ENCODE data around the gene SUSD2. TPM values are rescaled to one million over a fixed set of nuclear protein-coding genes. Genes with fewer than 3 reads are reported as not detected.
"Not testable (repeated sequence)": the region's sequence is repeated elsewhere in the genome, so short reads cannot be mapped to it uniquely, and the experiment has no call there.

SUSD2 gene, protein sequence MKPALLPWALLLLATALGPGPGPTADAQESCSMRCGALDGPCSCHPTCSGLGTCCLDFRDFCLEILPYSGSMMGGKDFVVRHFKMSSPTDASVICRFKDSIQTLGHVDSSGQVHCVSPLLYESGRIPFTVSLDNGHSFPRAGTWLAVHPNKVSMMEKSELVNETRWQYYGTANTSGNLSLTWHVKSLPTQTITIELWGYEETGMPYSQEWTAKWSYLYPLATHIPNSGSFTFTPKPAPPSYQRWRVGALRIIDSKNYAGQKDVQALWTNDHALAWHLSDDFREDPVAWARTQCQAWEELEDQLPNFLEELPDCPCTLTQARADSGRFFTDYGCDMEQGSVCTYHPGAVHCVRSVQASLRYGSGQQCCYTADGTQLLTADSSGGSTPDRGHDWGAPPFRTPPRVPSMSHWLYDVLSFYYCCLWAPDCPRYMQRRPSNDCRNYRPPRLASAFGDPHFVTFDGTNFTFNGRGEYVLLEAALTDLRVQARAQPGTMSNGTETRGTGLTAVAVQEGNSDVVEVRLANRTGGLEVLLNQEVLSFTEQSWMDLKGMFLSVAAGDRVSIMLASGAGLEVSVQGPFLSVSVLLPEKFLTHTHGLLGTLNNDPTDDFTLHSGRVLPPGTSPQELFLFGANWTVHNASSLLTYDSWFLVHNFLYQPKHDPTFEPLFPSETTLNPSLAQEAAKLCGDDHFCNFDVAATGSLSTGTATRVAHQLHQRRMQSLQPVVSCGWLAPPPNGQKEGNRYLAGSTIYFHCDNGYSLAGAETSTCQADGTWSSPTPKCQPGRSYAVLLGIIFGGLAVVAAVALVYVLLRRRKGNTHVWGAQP
- total RNA-seq, result 1 to 10 TPM; 1.0 to 1.1 TPM

DNA sequence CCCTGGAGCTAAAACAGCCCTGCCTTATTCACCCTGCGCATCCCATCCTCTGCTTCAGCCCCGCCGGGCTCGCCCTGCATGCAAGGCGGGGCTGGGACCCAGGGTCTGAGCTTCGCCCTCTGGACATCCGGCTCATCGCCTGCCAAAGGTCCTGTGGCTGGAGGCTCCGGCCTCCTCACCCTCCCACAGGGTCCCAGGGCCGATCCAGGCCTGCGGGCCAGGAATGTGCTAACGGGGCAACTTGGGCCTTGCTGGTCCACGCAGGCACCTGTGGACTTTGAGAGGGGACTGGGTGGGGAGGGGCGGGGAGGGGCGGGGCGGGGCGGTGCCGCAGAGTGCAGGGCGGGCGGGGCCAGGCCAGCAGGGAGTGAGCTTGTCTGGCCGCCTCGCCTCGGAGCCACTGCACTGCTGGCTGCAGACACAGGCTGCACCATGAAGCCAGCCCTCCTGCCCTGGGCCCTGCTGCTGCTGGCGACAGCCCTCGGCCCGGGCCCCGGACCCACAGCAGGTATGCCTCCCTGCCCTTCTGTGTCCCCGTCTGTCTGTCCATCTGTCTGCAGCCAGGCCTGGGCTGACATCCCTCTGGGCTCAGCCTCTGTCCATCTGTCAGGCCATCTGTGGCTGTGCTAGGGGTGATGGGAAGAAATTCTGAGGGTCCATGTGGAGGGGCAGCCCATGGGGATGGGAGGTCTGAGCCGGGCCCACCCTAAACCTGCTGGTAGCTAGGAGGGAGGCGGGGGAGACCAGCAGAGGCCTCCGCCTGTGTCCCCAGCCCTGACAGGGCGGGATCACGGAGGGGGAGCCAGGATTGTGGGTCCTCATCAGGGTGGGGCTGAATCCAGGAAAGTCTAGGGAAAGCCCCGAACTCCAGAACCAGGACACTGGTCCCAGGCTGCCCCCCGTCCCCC is at the start of gene SUSD2:
SUSD2 (plus strand) TSS at position 400 of the 908 bp plus-strand sequence; CDS start at position 433, 33 bp downstream.
- CTCF ChIA-PET, result no interaction called here

DNA sequence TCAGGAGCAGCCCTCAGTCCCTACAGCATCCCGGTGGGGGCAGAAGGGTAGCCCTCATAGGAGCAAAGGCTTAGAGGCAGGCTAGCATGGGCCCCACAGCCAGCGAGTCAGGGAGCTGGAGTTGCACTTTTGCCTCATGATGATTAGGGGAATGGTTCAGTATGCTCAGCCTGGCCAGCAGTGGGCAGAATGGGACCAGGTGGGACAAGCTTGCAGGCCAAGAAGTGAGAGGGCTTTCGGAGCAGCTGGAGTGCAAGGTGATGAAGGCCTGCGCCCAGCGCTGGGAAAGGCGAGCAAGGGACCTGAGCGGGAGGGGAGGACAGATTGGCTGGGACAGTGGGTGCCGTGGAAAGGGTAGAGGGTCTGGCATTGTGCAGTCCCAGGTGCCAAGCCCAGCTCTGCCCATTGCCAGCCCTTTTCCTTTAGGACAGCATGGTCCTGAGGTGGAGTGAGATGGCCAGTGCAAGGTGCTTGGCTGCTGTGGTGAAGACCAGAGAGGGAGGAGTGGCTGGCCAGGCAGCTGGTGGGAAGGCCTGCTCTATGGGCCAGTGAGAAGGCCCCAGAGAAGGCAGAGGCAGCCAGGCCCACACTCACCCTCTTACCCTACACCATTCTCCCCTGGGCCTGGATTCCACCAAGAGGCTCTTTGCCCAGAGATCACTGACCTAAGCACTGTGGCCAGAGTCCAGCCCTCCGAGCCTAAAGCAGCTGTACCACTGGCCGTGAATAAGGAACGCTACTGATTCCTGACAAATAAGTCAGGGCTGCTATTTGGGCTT is 47.9 kb upstream of the SUSD2 start:
- H3K27me3 Mint-ChIP-seq, result no peaks in the 10 kb centered on the region
- H3K36me3 Mint-ChIP-seq (ENCODE audit: low read depth), result peaks cover 33% of the 10 kb centered on the region
- CTCF ChIA-PET, result no interaction called here
- H3K4me3 Mint-ChIP-seq, result no peak overlapping the region
- peak; percentile 36 for DNase-seq
- H3K27ac Mint-ChIP-seq, result peak overlapping the region; percentile 0
- H3K4me1 Mint-ChIP-seq, result peaks cover 15% of the 10 kb centered on the region
- no peaks in the 10 kb centered on the region for H3K9me3 Mint-ChIP-seq
- POLR2A ChIA-PET, result no interaction called here

More for the DNA sequence above, at the start of gene SUSD2:
- H3K9me3 Mint-ChIP-seq, result no peaks in the 10 kb centered on the region
- no peak within 1 kb of the TSS for H3K27ac Mint-ChIP-seq
- no peak within 1 kb of the TSS for H3K4me3 Mint-ChIP-seq
- H3K36me3 Mint-ChIP-seq (ENCODE audit: low read depth), result peaks cover 3% of the 10 kb centered on the region
- no peaks in the 10 kb centered on the region for H3K27me3 Mint-ChIP-seq
- H3K4me1 Mint-ChIP-seq, result peaks cover 3% of the 10 kb centered on the region
- no peak for DNase-seq
- POLR2A ChIA-PET, result no interaction called here

DNA sequence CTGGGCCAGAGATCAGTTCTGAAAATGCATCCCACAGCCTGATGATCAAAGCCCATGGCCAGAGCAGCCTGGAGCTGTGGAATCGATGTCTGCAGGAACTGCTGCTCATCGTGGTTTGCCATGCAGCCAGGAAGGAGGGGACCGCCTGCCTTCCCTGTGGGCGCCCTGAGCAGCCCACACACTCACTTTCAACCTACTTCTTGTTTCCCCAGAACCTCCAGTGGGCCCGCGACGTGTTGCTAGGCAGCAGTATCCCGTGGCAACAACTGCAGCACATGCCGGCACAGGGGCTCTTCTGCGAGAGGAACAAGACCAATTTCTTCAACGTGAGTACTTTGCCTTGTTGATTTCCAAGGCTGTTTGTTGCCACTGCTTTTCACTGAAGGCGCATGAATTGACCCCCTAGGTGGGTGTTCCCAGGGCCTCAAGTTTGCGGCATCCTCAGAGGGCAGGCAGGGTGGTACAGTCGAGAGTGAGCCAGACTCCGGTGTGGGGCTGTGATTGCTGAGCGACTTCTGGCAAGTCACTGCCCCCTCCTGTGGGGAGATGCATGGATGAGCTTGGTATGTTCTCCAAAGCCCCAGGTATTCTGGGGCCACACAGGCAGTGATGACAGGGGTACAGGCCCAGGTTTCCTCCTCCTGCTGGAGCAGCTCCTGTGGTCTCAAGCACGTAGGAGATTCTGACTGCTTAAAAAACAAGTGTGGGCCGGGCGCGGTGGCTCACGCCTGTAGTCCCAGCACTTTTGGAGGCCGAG is 47.0 kb upstream of the SUSD2 start:
- POLR2A ChIA-PET, result no interaction called here
- Mint-ChIP-seq H3K27me3 (no peaks in the 10 kb centered on the region), H3K4me1 (peaks cover 15% of the 10 kb centered on the region), H3K9me3 (no peaks in the 10 kb centered on the region), H3K36me3 (ENCODE audit: low read depth) (peaks cover 40% of the 10 kb centered on the region), H3K4me3 (no peak overlapping the region), H3K27ac (peak overlapping the region; percentile 64)
- DNase-seq, result peak; percentile 71
- CTCF ChIA-PET, result interaction anchor here (1.6 kb wide), 1 partner anchor 21 kb away, joined by 4 read pairs; no protein-coding TSS in a partner anchor

DNA sequence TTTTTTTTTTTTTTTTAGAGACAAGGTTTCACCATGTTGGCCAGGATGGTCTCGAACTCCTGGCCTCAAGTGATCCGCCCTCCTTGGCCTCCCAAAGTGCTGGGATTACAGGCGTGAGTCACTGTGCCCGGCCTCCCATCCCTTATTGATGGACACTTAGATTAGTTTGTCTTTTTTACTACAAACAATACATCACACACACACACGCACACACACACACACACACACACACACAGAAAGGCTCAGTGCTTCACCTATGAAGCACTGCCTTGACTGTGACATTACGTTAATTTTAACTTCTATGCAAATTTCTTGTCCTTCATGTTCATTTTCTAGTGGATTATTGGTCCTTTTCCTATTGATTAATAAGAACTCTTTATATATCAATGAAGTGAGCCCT is 44.8 kb upstream of the SUSD2 start:
- H3K9me3 Mint-ChIP-seq, DNase-seq, H3K27me3 Mint-ChIP-seq, H3K4me3 Mint-ChIP-seq, POLR2A ChIA-PET: not testable (repeated sequence)
- H3K36me3 Mint-ChIP-seq (ENCODE audit: low read depth), result peaks cover 51% of the 10 kb centered on the region
- peak overlapping the region; percentile 6 for H3K27ac Mint-ChIP-seq
- peaks cover 35% of the 10 kb centered on the region for H3K4me1 Mint-ChIP-seq
- CTCF ChIA-PET, result interaction anchor here (0.6 to 1.4 kb wide), 2 partner anchors 11 to 21 kb away, joined by 3 to 5 read pairs; no protein-coding TSS in a partner anchor

DNA sequence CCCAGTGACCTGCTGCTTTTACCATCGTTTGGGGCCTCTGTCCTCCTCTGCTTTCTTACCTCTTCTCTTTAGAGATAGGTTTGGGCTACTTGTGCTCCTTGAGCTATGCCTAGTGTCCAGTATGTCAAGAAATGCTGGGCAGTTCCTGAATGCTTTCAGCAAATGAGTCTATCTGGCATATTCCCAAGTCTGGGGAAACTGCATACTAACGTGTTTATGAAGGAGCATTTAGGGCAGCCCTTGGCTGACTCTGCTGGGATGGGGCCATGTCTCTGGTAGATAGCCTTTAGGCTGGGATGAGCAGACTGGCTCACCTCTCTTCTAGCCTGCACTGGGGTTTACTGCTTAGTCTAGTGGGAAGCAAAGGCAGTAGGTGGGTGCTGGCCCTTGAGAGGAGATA is 43.7 kb upstream of the SUSD2 start:
- Mint-ChIP-seq H3K36me3 (ENCODE audit: low read depth) (peaks cover 51% of the 10 kb centered on the region), H3K27me3 (no peaks in the 10 kb centered on the region), H3K9me3 (no peaks in the 10 kb centered on the region), H3K27ac (no peak overlapping the region), H3K4me1 (peaks cover 45% of the 10 kb centered on the region), H3K4me3 (no peak overlapping the region)
- CTCF ChIA-PET, result interaction anchor here (1.1 kb wide), 1 partner anchor 12 kb away, joined by 3 read pairs; no protein-coding TSS in a partner anchor
- POLR2A ChIA-PET, result no interaction called here
- no peak for DNase-seq

DNA sequence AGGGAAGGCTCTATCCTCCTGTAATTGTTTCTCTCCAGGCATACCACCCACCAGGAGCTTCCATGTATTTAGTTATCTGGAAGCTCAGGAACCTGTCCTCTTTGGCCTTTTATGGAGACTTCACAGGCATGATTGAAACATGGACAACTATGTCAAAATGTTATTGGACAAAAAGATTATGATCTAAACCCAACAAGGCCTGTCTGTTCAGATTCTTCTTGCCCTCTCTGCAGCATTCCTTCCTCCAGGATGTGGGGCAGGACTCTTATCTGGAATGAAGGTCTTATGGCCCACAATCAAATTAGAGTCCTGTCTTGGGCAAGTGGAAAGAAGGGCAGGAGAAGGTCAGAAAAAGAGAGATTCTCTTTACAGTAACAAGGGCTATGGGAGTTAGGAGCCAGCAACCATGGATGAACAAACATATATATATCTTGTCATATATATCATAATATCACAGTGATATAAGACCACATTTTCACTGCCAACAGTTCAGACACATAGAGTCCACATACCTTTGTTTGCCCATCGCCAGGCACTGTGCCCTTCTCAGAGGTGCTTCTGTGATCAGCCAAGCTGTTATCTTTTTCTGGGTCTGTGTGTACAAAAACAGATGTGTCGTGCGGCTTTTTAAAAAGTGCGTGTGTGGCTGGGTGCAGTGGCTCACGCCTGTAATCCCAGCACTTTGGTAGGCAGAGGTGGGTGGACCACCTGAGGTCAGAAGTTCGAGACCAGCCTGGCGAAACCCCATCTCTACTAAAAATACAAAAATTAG is 42.5 kb upstream of the SUSD2 start:
- Mint-ChIP-seq H3K36me3 (ENCODE audit: low read depth) (peaks cover 53% of the 10 kb centered on the region), H3K9me3 (no peaks in the 10 kb centered on the region), H3K4me3 (no peak overlapping the region), H3K27ac (no peak overlapping the region), H3K4me1 (peaks cover 43% of the 10 kb centered on the region), H3K27me3 (no peaks in the 10 kb centered on the region)
- no peak for DNase-seq
- ChIA-PET POLR2A (no interaction called here), CTCF (interaction anchor here (1.1 to 5.2 kb wide), 2 partner anchors 13 to 16 kb away, joined by 3 to 41 read pairs; no protein-coding TSS in a partner anchor)

DNA sequence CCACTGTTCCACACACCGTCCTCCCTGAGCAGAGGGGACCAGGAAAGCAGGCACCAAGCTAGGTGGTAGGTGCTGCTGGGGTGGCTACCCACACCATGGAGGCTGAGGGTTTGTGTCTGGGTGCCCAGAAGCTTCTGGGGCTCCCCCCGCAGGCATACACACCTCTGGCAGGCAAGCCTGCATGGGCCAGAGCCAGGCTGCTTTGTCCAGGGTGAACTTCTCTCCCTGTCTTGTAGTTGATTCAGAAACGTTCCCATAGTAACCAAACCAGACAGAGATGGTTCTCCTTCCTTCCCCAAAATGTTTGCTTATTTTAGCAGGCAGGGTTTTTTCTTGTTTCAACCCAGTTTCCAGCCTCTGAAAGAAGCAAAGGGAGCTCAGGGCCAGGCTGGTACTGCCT is 40.9 kb upstream of the SUSD2 start:
- Mint-ChIP-seq H3K27me3 (no peaks in the 10 kb centered on the region), H3K4me1 (peaks cover 52% of the 10 kb centered on the region), H3K4me3 (no peak overlapping the region), H3K9me3 (no peaks in the 10 kb centered on the region), H3K36me3 (ENCODE audit: low read depth) (peaks cover 46% of the 10 kb centered on the region), H3K27ac (peak overlapping the region; percentile 75)
- no peak for DNase-seq
- ChIA-PET POLR2A (no interaction called here), CTCF (interaction anchor here (1.4 to 5.2 kb wide), 2 partner anchors 14 to 19 kb away, joined by 3 to 41 read pairs; no protein-coding TSS in a partner anchor)

DNA sequence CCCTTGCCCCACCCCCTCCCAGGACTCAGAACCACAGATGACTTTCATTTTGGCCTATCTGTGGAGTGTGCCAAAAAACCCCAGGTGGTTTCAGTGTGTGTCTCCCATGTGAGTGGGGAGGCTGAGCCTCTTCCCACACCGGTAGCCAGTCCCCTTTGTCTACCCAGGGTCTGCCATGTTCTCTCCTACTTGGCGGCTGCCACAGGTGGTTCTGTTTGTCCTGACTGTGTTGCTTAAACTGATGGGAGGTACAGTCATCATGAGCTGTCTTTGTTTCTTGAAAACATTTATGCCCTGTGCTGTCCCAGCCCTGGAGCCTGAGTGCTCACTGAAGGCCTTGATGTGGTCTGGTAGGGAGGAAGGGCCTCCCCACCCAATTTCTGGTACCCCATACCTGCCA is 39.7 kb upstream of the SUSD2 start:
- ChIA-PET POLR2A (no interaction called here), CTCF (interaction anchor here (0.6 to 5.2 kb wide), 2 partner anchors 13 to 677 kb away, joined by 4 to 41 read pairs; no protein-coding TSS in a partner anchor)
- Mint-ChIP-seq H3K27me3 (no peaks in the 10 kb centered on the region), H3K9me3 (no peaks in the 10 kb centered on the region), H3K4me3 (no peak overlapping the region), H3K36me3 (ENCODE audit: low read depth) (peaks cover 36% of the 10 kb centered on the region), H3K27ac (peak overlapping the region; percentile 88), H3K4me1 (peaks cover 62% of the 10 kb centered on the region)
- DNase-seq, result peak; percentile 40

DNA sequence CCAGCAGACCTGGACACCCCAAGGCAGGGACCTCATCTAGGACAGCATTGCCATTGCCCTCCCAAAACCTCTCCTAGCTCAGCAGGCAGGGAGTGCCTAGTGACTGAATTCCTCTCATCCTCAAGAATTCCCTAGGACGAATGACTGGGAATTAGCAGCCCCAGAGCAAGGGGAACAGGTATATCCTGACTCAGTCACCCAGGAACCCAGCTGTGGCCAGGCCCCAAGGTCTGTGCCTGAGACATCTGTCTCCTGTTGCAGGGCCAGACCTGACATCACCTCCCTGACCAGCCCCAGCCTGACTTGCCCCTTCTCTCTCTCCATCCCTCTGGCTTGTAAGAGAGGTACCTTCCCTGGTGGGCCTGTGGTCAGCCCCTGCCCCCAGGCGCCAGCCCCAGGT is 39.0 kb upstream of the SUSD2 start:
- no peaks in the 10 kb centered on the region for H3K9me3 Mint-ChIP-seq
- no peak overlapping the region for H3K4me3 Mint-ChIP-seq
- POLR2A ChIA-PET, result no interaction called here
- CTCF ChIA-PET, result interaction anchor here (0.6 to 5.2 kb wide), 2 partner anchors 12 to 676 kb away, joined by 4 to 41 read pairs; no protein-coding TSS in a partner anchor
- peaks cover 30% of the 10 kb centered on the region for H3K36me3 Mint-ChIP-seq (ENCODE audit: low read depth)
- peak overlapping the region; percentile 88 for H3K27ac Mint-ChIP-seq
- no peaks in the 10 kb centered on the region for H3K27me3 Mint-ChIP-seq
- no peak for DNase-seq
- peaks cover 66% of the 10 kb centered on the region for H3K4me1 Mint-ChIP-seq

DNA sequence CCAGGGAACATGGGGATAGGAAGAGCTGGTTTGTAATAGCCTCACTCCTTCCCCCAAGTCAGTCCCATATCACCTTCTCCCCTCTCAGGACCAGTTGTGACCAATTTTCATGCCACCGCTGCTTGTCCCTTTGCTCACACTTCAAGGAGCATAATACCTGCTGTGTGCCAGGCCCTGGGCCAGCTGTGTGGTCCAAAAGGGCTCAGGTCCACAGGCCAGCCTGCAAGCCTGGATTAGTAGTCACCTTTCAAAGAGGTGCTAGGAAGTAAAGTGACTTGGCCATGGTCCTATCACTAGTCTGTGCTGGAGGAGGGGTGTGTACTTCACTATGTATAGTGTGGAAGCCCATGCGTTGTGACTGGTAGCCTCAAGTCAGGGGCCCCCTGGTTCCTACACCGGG is 38.5 kb upstream of the SUSD2 start:
- no peak overlapping the region for H3K27ac Mint-ChIP-seq
- peaks cover 72% of the 10 kb centered on the region for H3K4me1 Mint-ChIP-seq
- H3K27me3 Mint-ChIP-seq, result no peaks in the 10 kb centered on the region
- H3K9me3 Mint-ChIP-seq, result no peaks in the 10 kb centered on the region
- ChIA-PET POLR2A (no interaction called here), CTCF (interaction anchor here (5.2 kb wide), 1 partner anchor 12 kb away, joined by 41 read pairs; no protein-coding TSS in a partner anchor)
- peaks cover 31% of the 10 kb centered on the region for H3K36me3 Mint-ChIP-seq (ENCODE audit: low read depth)
- DNase-seq, result no peak
- H3K4me3 Mint-ChIP-seq, result no peak overlapping the region
